ENCODE results near the gene ANGPT4. TPM values are rescaled to one million over a fixed set of nuclear protein-coding genes. Genes with fewer than 3 reads are reported as not detected.

Gene ANGPT4
- total RNA-seq, 2 experiments from 2014 or later: not detected

- ATAC-seq (no peak), DNase-seq (no peak)
- H3K9me3 Mint-ChIP-seq (ENCODE audit: low read depth): no peaks in the 10 kb centered on the region
- CTCF ChIA-PET: interaction anchor here (1.3 kb wide), 1 partner anchor 67 kb away, joined by 4 read pairs; no protein-coding TSS in a partner anchor
- no peaks in the 10 kb centered on the region for H3K4me1 Mint-ChIP-seq
- H3K4me3 Mint-ChIP-seq: no peak overlapping the region
- H3K36me3 Mint-ChIP-seq: no peaks in the 10 kb centered on the region
- H3K27ac Mint-ChIP-seq: no peak overlapping the region
- H3K27me3 Mint-ChIP-seq: peaks cover 20% of the 10 kb centered on the region
These were observed 27.0 kb downstream of the ANGPT4 start for GRCh38 chr20:889106-889505.

GRCh38 chr20:888057-888456 is 28.1 kb downstream of the ANGPT4 start:
- no peak overlapping the region for H3K27ac Mint-ChIP-seq
- H3K4me3 Mint-ChIP-seq: no peak overlapping the region
- H3K27me3 Mint-ChIP-seq: peaks cover 20% of the 10 kb centered on the region
- CTCF ChIA-PET: interaction anchor here (0.8 to 1.3 kb wide), 2 partner anchors 68 to 69 kb away, joined by 4 read pairs; no protein-coding TSS in a partner anchor
- no peaks in the 10 kb centered on the region for H3K9me3 Mint-ChIP-seq (ENCODE audit: low read depth)
- no peak for ATAC-seq
- H3K4me1 Mint-ChIP-seq: no peaks in the 10 kb centered on the region
- no peak for DNase-seq
- H3K36me3 Mint-ChIP-seq: no peaks in the 10 kb centered on the region

GRCh38 chr20:887137-887536 is 29.0 kb downstream of the ANGPT4 start:
- peaks cover 20% of the 10 kb centered on the region for H3K27me3 Mint-ChIP-seq
- DNase-seq: no peak
- H3K4me1 Mint-ChIP-seq: peaks cover 7% of the 10 kb centered on the region
- H3K9me3 Mint-ChIP-seq (ENCODE audit: low read depth): no peaks in the 10 kb centered on the region
- CTCF ChIA-PET: no interaction called here
- H3K36me3 Mint-ChIP-seq: no peaks in the 10 kb centered on the region
- no peak for ATAC-seq
- no peak overlapping the region for H3K4me3 Mint-ChIP-seq
- no peak overlapping the region for H3K27ac Mint-ChIP-seq

- H3K4me3 Mint-ChIP-seq: no peak overlapping the region
- no peak overlapping the region for H3K27ac Mint-ChIP-seq
- H3K36me3 Mint-ChIP-seq: no peaks in the 10 kb centered on the region
- H3K27me3 Mint-ChIP-seq: peaks cover 18% of the 10 kb centered on the region
- peaks cover 22% of the 10 kb centered on the region for H3K4me1 Mint-ChIP-seq
- H3K9me3 Mint-ChIP-seq (ENCODE audit: low read depth): no peaks in the 10 kb centered on the region
- CTCF ChIA-PET: no interaction called here
- DNase-seq (no peak), ATAC-seq (no peak)
These were observed 30.9 kb downstream of the ANGPT4 start for GRCh38 chr20:884983-885952.

- H3K4me1 Mint-ChIP-seq: peaks cover 22% of the 10 kb centered on the region
- CTCF ChIA-PET: no interaction called here
- ATAC-seq: no peak
- H3K4me3 Mint-ChIP-seq: peak overlapping the region; percentile 57
- no peak for DNase-seq
- H3K9me3 Mint-ChIP-seq (ENCODE audit: low read depth): no peaks in the 10 kb centered on the region
- no peaks in the 10 kb centered on the region for H3K36me3 Mint-ChIP-seq
- H3K27me3 Mint-ChIP-seq: peaks cover 18% of the 10 kb centered on the region
- H3K27ac Mint-ChIP-seq: peak overlapping the region; percentile 73
These were observed 34.4 kb downstream of the ANGPT4 start for GRCh38 chr20:881783-882144.

GRCh38 chr20:881051-881782 is 34.9 kb downstream of the ANGPT4 start:
- CTCF ChIA-PET: no interaction called here
- peaks cover 22% of the 10 kb centered on the region for H3K4me1 Mint-ChIP-seq
- peak overlapping the region; percentile 57 for H3K4me3 Mint-ChIP-seq
- no peaks in the 10 kb centered on the region for H3K9me3 Mint-ChIP-seq (ENCODE audit: low read depth)
- H3K27me3 Mint-ChIP-seq: peaks cover 16% of the 10 kb centered on the region
- ATAC-seq (peak; percentile 97), DNase-seq (peak; percentile 69)
- H3K27ac Mint-ChIP-seq: peak overlapping the region; percentile 73
- H3K36me3 Mint-ChIP-seq: no peaks in the 10 kb centered on the region

GRCh38 chr20:879626-880025 is 36.5 kb downstream of the ANGPT4 start:
- no peak for DNase-seq
- H3K4me1 Mint-ChIP-seq: peaks cover 22% of the 10 kb centered on the region
- H3K4me3 Mint-ChIP-seq: no peak overlapping the region
- ATAC-seq: no peak
- H3K27ac Mint-ChIP-seq: no peak overlapping the region
- H3K36me3 Mint-ChIP-seq: no peaks in the 10 kb centered on the region
- no peaks in the 10 kb centered on the region for H3K9me3 Mint-ChIP-seq (ENCODE audit: low read depth)
- CTCF ChIA-PET: no interaction called here
- peaks cover under 1% of the 10 kb centered on the region for H3K27me3 Mint-ChIP-seq

- Mint-ChIP-seq H3K36me3 (no peaks in the 10 kb centered on the region), H3K27ac (no peak overlapping the region), H3K9me3 (ENCODE audit: low read depth) (no peaks in the 10 kb centered on the region), H3K27me3 (no peaks in the 10 kb centered on the region), H3K4me1 (peaks cover 22% of the 10 kb centered on the region), H3K4me3 (no peak overlapping the region)
- no peak for ATAC-seq
- DNase-seq: peak; percentile 50
- CTCF ChIA-PET: no interaction called here
These were observed 37.4 kb downstream of the ANGPT4 start for GRCh38 chr20:878511-879307.

GRCh38 chr20:877814-878213 is 38.3 kb downstream of the ANGPT4 start:
- Mint-ChIP-seq H3K27me3 (no peaks in the 10 kb centered on the region), H3K36me3 (no peaks in the 10 kb centered on the region), H3K9me3 (ENCODE audit: low read depth) (no peaks in the 10 kb centered on the region), H3K27ac (no peak overlapping the region), H3K4me1 (peaks cover 27% of the 10 kb centered on the region), H3K4me3 (no peak overlapping the region)
- no peak for DNase-seq
- no peak for ATAC-seq
- CTCF ChIA-PET: no interaction called here

- CTCF ChIA-PET: interaction anchor here (1.2 kb wide), 1 partner anchor 81 kb away, joined by 4 read pairs; no protein-coding TSS in a partner anchor
- H3K27ac Mint-ChIP-seq: no peak overlapping the region
- no peaks in the 10 kb centered on the region for H3K36me3 Mint-ChIP-seq
- no peaks in the 10 kb centered on the region for H3K9me3 Mint-ChIP-seq (ENCODE audit: low read depth)
- DNase-seq: no peak
- no peak for ATAC-seq
- H3K27me3 Mint-ChIP-seq: no peaks in the 10 kb centered on the region
- no peak overlapping the region for H3K4me3 Mint-ChIP-seq
- H3K4me1 Mint-ChIP-seq: peaks cover 6% of the 10 kb centered on the region
These were observed 41.0 kb downstream of the ANGPT4 start for GRCh38 chr20:875115-875514.

- DNase-seq (no peak), ATAC-seq (no peak)
- H3K27me3 Mint-ChIP-seq: no peaks in the 10 kb centered on the region
- no peak overlapping the region for H3K27ac Mint-ChIP-seq
- no peak overlapping the region for H3K4me3 Mint-ChIP-seq
- no peaks in the 10 kb centered on the region for H3K9me3 Mint-ChIP-seq (ENCODE audit: low read depth)
- CTCF ChIA-PET: no interaction called here
- no peaks in the 10 kb centered on the region for H3K36me3 Mint-ChIP-seq
- H3K4me1 Mint-ChIP-seq: peaks cover 6% of the 10 kb centered on the region
These were observed 42.1 kb downstream of the ANGPT4 start for GRCh38 chr20:873875-874607.

GRCh38 chr20:872855-873520 is 43.1 kb downstream of the ANGPT4 start:
- H3K27me3 Mint-ChIP-seq: no peaks in the 10 kb centered on the region
- no peak overlapping the region for H3K4me3 Mint-ChIP-seq
- peaks cover 6% of the 10 kb centered on the region for H3K4me1 Mint-ChIP-seq
- CTCF ChIA-PET: no interaction called here
- ATAC-seq (no peak), DNase-seq (no peak)
- no peaks in the 10 kb centered on the region for H3K36me3 Mint-ChIP-seq
- no peaks in the 10 kb centered on the region for H3K9me3 Mint-ChIP-seq (ENCODE audit: low read depth)
- no peak overlapping the region for H3K27ac Mint-ChIP-seq

Measured in activated CD8-positive, alpha-beta memory T cell treated with anti-CD3 and anti-CD28 coated beads, Interleukin-2, amount 10 ng/mL, durations not matched to agents 7 days and 5 days (primary cell).